Mucosa of gallbladder (tissue), 1 donor: Measurements from ENCODE around the gene FOSB. TPM values are rescaled to one million over a fixed set of nuclear protein-coding genes. Genes with fewer than 3 reads are reported as not detected.

Source experiments
- DNase-seq: peaks from one replicate; pipeline ENCODE4 v3.0.0-alpha.2; 2020; ENCODE audit warnings: low spot score
- total RNA-seq: library from RNA; stranded (reverse); gene quantifications from one replicate; pipeline ENCODE4 v1.2.1, GENCODE V29; 2021
- donor health status: DM: no; HTN: no; CAD: no.

Gene FOSB
- total RNA-seq, 1 donor from 2014 or later = 7.2 TPM

- no peak for DNase-seq
These were observed 409 bp downstream of the FOSB start for GRCh38 chr19:45468159-45468651.

- no peak for DNase-seq
These were observed 971 bp downstream of the FOSB start for GRCh38 chr19:45468803-45469131.

GRCh38 chr19:45469132-45469944, 1.5 kb downstream of the FOSB start:
- DNase-seq = peak; percentile 93

GRCh38 chr19:45469945-45470761, 2.4 kb downstream of the FOSB start:
- no peak for DNase-seq

GRCh38 chr19:45470762-45471081, 2.9 kb downstream of the FOSB start:
- no peak for DNase-seq

GRCh38 chr19:45471111-45471930, 3.5 kb downstream of the FOSB start:
- no peak for DNase-seq

- no peak for DNase-seq
These were observed 4.3 kb downstream of the FOSB start for GRCh38 chr19:45471931-45472562.

- DNase-seq = no peak
These were observed 5.0 kb downstream of the FOSB start for GRCh38 chr19:45472563-45473366.

- DNase-seq = no peak
These were observed 5.5 kb downstream of the FOSB start for GRCh38 chr19:45473367-45473681.

- DNase-seq = no peak
These were observed 6.1 kb downstream of the FOSB start for GRCh38 chr19:45473682-45474605.

- no peak for DNase-seq
These were observed 7.1 kb downstream of the FOSB start for GRCh38 chr19:45474606-45475521.

- no peak for DNase-seq
These were observed 7.9 kb downstream of the FOSB start for GRCh38 chr19:45475537-45476291.

GRCh38 chr19:45476304-45476703, 8.5 kb downstream of the FOSB start:
- no peak for DNase-seq

GRCh38 chr19:45477186-45477585, 9.4 kb downstream of the FOSB start:
- no peak for DNase-seq

GRCh38 chr19:45477713-45478453, 10.1 kb downstream of the FOSB start:
- no peak for DNase-seq

- peak; percentile 89 for DNase-seq
These were observed 10.8 kb downstream of the FOSB start for GRCh38 chr19:45478454-45479238.

GRCh38 chr19:45483033-45483432, 15.2 kb downstream of the FOSB start:
- DNase-seq = no peak
